Upper lobe of left lung (tissue), 4 donors: ENCODE measurements around the gene S1PR4.

ENCODE experiments used
- EP300 ChIP-seq, 4 donors: sonication (generic); formaldehyde crosslinking; IDR thresholded peaks; one replicate each; pipeline ENCODE4 v1.5.1; 2017; ENCODE audit warnings: antibody characterized with exemption in 4 of 4, control low read depth in 2 of 4
- POLR2A ChIP-seq, 4 donors: fragments of 450-650 bp; IDR thresholded peaks; one replicate each; pipeline ENCODE4 v1.5.1; 2016 to 2017; ENCODE audit warnings: antibody characterized with exemption in 4 of 4, mild to moderate bottlenecking in 2 of 4
- POLR2AphosphoS5 ChIP-seq, 2 donors: sonication (generic); formaldehyde crosslinking; IDR thresholded peaks; one replicate each; pipeline ENCODE4 v1.5.1; 2017; ENCODE audit warnings: antibody characterized with exemption in 2 of 2
- TF ChIP-seq, protein P1 (sequence below), 6 experiments: fragments of 450-650 bp in 4 of 6; fragments of 200-600 bp in 2 of 6; sonication (generic) in 2 of 6; IDR thresholded peaks; one replicate each; pipeline ENCODE4 v1.5.1; 2016 to 2019; ENCODE audit warnings: antibody characterized with exemption in 6 of 6

DNA sequence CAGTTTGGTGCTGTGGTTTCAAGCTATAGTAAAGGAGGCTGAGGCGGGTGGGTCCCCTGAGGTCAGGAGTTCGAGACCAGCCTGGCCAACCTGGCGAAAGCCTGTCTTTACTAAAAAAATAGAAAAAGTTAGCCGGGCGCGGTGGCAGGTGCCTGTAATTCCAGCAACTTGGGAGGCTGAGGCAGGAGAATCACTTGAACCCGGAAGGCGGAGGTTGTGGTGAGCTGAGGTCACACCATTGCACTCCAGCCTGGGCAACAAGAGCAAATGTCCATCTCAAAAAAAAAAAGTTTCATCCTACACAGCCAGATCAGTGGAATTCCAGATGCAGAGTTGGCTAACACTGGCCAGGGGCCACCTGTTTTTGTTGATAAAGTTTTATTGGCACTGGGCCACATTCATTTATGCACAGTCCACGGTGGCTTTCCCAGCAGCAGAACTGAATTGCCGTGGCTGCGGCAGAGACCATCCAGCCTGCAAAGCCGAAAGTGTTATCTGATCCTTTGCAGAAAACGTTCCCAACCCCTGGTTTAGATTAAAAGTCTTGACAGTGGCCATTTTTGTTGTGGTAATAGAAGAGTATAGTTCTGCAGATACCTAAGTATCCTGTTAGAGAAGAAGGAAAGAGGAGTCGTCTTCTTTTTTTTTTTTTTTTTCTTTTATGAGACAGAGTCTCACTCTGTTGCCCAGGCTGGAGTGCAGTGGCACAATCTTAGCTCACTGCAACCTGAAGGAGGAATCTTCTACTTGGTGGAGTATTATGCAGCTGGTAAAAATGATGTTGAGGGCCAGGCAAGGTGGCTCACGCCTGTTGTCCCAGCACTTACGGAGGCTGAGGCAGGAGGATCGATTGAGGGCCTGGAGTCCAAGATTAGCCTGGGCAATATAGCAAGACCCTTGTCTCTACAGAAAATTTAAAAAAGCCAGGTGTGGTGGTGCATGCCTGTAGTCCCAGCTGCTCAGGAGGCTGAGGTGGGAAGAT lies 15.8 kb downstream of the S1PR4 start:
- TF ChIP-seq POLR2AphosphoS5 (IDR thresholded peaks at IDR 0.05) (no peak), POLR2A (IDR thresholded peaks at IDR 0.05) (no peak), EP300 (IDR thresholded peaks at IDR 0.05) (no peak)
- TF ChIP-seq, protein P1, sequence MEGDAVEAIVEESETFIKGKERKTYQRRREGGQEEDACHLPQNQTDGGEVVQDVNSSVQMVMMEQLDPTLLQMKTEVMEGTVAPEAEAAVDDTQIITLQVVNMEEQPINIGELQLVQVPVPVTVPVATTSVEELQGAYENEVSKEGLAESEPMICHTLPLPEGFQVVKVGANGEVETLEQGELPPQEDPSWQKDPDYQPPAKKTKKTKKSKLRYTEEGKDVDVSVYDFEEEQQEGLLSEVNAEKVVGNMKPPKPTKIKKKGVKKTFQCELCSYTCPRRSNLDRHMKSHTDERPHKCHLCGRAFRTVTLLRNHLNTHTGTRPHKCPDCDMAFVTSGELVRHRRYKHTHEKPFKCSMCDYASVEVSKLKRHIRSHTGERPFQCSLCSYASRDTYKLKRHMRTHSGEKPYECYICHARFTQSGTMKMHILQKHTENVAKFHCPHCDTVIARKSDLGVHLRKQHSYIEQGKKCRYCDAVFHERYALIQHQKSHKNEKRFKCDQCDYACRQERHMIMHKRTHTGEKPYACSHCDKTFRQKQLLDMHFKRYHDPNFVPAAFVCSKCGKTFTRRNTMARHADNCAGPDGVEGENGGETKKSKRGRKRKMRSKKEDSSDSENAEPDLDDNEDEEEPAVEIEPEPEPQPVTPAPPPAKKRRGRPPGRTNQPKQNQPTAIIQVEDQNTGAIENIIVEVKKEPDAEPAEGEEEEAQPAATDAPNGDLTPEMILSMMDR (IDR thresholded peaks at IDR 0.05), result no peak
